GM19455 (cell line): ENCODE data around the gene GSN.

Experiments used
- ATAC-seq: cut with Tn5 transposase; IDR thresholded peaks from one replicate; pipeline ENCODE4 v1.9.1; 2021; ENCODE audit not compliant: unreplicated experiment

Gene GSN

DNA sequence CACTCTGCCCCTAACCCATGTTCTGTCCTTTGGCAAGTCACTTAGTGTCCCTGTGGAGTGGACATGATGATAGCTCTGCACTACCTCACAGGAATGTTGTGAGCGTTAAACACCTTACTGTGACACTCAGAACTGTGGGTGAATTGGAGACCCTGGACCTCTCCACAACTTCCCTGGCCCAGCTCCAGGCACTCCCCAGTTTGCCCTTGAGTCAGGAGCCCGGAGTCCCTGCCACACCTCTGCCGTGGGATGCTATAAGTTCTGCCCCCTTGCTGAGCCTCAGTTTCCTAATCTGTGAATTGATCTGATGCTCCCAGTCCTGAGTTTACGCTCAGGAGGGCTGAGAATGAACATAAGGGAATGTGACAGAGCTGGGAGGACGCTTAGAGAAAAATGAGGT, 34.4 kb downstream of the GSN start:
- ATAC-seq = no peak

DNA sequence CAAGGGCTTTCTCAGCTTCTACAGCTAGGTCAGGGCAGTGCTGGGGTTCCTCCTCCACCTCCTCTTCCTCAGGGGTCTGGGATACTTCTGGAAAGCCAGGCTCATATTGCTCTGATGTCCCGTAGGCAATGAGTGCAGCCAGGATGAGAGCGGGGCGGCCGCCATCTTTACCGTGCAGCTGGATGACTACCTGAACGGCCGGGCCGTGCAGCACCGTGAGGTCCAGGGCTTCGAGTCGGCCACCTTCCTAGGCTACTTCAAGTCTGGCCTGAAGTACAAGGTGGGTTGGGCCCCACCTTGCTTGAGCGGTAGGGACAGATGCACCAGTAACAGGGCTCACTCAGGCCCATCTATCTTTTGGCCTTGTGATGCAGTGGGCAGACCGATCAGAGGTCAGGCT, 34.8 kb downstream of the GSN start:
- no peak for ATAC-seq

DNA sequence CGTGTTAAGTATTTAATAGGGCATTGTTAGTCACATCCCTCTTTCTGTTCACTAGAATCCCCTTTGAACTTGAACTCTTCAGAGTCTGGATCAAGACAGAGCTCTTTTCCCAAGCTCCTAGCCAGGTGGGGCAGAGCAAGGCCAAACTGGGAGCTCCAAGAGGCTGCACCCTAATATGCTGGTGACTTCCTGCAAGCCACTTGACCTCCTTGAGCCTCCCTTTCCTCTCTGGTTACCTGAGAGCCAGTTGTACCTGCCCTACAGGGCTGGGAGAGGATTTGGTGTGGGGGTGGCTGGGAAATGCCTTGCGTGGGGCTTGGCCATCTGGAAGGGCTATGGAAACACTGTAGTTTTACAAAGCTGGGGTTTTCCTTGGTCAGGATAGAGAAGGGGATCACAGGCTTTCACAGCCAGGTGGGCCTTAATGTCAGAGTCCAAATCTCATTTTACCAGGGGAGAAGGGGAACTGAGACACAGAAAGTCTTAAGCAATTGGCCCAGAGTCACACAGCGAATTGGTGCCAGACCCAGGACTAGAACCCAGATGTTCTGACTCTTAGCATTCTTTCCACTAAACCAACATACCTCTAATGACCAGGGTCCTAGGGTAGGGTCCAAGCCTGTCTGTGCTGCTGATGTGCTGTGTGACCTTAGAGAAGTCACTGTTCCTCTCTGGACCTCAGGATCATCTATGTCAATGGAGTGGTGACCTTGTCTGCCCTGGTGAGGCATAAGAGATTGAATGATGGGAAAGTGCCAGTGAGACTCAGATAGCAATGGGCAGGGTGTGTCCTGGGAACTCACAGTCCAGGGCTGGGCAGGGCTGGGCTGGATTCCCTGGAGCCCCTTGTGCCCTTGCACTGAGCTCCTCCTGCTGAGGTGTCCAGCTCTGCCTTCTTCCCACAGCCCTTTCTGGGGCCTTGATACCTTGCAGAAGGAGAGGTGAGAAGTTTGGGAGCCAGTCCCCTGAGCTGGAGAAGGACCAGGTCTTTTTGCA, 35.8 kb downstream of the GSN start:
- no peak for ATAC-seq

DNA sequence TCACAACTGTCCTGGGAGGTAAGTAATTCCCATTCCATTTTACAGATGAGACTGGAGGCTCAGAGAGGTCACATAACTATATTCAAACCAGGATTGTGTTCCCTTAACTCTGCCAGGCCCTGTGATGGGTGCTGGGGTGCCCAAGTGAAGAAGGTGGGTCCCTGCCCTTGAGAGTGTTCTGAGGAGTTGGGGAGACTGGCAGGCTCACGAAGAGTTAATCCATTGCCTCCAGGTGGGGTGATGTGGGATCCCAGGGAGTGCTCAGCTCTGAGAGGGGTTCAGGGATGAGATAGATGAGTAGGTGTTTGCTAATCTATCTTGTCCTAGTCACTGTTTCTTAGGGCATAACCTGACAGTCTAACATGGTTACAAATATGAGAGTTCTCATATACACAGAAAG, 36.7 kb downstream of the GSN start:
- no peak for ATAC-seq

DNA sequence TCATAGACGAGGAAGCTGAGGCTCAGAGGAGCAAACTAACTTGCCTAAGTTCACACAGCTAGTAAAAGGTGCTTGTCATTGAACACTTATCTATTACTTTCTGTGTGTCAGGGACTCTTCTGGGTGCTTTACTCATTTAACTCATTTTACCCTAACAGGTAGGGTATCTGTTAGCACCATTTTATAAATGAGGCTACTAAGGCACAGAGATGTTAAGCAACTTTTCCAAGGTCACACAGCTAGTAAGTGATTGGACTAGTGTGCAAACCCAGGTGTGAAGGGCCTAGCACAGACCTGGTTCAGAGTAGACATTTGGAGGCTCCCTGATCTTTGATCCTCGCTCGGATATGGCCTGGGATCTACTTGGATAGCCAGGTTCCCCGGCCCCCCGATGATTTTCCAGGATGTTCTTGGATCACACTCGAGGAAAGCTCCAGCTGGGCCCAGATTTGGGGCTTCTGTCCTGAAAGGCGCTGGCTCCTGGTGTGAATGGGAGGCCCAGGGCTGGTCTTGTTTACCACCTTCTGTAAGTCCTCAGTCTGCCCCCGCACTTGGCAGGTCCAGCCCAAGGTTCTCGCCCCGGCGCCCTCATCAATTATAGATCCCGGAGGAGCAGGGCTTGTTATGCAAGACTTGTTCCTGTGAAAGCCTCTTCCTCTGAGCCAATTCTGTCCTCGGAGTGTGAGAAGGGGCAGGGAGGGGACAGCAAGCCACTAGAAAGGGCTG, 37.5 kb downstream of the GSN start:
- ATAC-seq = no peak

DNA sequence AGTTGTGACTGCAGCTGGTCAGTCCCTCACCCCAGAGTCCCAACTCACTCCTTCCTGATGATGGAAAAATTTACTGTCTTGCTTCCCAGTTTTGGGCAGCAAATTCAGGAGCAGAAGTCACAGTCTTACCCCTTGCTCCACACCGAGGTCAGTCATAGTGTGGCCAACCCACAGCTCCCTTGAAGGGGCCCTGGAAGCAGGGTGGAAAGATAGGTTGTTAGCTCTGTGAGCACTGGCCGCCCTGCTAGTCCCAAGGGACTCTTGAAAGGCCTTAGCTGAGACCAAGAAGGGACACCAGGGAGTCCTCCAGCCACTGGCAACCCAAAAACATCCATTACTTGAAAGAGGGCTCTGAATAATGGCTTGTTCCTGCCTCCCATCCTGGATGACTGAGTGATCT, 40.0 kb downstream of the GSN start:
- no peak for ATAC-seq

DNA sequence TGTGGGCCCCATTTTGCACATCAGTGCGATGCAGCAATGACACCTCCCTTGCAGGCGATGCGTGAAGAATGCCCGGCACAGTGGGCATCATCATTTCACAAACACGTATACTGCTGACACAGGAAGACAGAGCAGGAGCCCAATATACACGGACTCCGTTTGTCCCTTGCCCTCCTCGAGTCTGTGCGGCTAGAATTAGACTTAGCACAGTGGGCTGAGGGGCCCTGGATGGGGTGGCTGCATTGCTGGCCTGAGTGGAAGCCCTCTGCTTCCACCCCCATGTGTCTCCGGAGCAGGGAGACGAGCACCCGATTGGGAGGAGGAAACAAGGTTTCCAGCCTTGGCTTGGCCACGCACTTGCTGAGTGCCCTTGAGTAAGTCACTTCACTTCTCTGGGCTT, 40.8 kb downstream of the GSN start:
- ATAC-seq = no peak

DNA sequence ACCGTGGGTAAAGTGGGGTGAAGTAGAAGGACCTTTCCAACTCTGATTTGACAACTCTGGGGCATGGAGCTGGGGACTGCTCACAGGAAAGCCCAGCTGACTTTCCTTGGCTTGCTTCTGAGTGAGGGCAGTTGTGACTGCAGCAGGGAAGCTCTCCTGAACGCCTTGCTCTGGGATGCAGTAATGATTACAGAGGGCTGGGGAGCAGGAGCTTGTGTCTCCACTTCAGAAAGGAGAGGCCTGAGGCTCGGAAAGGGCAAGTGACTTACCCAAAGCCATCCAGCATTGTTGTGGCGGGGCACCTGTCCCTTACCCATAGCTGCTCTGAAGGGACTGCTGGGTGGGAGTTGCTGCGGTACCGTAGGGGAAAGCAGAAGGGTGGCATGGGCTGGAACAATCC, 41.2 kb downstream of the GSN start:
- no peak for ATAC-seq

DNA sequence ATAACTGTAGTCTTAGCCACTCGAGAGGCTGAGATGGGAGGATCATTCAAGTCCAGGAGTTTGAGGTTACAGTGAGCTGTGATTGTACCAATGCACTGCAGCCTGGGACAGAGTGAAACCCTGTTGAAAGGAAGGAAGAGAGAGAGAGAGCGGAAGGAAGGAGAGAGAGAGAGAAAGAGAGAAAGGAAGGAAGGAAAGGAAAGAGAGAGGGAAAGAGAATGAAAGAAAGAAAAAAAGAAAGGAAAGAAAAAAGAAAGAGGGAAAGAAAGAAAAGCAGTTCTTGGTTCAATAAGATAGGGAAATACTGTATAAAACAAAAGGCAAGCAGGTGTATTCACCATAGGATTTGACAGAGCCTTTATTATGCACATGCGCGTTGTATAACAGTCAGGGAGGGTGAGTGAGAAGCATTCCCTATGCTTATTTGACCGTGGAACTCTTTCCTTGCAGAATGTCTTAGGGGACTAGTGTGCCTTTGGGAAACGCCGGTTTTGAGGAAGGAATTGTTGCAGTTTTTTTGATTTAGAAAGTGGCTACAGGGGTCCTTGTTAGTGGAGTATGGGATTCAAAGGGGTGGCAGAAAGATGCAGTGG, 42.0 kb downstream of the GSN start:
- ATAC-seq = no peak

DNA sequence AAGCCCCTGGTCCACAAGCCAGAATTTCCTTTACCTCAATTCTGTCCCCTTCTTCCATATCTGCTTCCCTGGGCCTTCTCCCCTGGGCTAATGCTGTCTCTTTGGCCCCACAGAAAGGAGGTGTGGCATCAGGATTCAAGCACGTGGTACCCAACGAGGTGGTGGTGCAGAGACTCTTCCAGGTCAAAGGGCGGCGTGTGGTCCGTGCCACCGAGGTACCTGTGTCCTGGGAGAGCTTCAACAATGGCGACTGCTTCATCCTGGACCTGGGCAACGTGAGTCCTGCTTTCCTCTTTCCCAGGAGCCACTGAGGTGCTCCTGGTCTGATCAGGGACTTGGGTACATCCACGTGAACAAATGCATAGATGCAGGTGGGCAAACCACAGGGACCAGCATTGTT, 42.6 kb downstream of the GSN start:
- ATAC-seq = no peak

DNA sequence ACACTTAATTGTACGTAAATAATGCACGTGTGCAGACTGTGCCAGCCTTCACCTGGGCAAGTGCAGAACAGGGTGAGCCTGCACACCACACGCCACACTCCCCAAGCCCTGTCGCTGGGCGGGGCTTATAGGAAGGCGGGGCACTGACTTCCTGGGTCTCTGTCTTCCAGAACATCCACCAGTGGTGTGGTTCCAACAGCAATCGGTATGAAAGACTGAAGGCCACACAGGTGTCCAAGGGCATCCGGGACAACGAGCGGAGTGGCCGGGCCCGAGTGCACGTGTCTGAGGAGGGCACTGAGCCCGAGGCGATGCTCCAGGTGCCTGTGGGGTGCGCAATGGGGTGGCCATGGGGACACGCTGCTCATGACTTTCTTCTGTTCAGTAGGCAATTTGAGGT, 44.2 kb downstream of the GSN start:
- ATAC-seq = no peak

DNA sequence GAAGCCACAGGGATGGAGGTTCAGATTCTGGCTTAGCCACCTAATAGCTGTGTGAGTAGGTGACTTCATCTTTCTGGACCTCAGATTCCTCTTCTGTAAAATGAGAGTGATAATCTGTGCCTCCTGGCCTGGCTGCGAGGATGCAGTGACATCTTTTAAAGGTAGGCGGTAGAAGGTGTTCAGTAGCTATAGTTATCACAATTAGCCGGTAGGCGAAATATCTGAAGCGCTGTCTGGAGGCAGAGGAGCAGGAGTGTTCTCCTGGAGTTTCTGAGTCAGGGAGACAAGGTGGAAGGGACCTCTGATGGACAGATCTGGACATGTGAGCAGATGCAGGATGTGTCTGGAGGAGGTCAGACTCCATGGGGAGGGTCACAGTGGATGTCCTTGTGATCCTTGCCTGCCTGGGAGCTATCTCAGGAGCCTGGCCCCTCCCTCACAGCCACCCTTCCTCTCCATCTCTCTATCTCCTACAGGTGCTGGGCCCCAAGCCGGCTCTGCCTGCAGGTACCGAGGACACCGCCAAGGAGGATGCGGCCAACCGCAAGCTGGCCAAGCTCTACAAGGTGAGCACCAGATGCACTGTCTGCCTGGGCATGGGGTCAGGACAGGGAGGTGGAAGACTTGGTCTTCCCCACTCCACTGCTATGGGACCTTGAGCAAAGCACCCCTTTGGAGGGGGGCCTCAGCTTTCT, 45.6 kb downstream of the GSN start:
- no peak for ATAC-seq

DNA sequence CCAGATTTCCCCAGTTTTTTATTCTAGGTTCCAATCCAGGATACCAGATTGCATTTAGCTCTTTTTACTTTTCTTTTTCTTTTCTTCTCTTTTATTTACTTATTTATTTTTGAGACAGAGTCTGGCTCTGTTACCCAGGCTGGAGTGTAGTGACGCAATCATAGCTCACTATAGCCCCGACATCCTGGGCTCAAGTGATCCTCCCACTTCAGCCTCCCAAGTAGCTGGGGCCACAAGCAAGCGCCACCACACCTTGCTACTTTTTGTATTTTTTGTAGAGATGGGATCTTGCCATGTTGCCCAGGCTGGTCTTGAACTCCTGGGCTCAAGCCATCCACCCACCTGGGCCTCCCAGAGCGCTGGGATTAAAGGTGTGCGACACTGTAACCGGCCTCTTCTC, 48.4 kb downstream of the GSN start:
- no peak for ATAC-seq

DNA sequence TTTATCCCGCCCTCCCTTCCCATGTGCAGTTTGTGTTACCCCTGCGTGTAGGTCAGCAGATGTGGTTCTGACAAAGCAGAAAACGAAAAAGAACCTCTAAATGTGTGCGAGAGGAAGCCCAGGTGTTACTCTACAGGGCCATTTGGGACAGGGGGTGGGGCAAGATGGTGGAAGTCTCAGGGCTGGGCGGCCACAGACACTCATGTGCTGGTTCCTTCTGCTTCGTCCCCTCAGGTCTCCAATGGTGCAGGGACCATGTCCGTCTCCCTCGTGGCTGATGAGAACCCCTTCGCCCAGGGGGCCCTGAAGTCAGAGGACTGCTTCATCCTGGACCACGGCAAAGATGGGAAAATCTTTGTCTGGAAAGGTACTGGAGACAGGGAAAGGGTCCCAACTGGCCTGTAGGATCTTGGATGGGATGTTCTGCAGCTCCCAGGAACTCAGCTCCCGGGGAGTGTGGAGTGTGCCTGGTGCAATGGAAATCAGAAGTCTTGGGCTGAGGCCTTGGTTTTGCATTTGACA, 49.0 kb downstream of the GSN start:
- ATAC-seq = no peak

DNA sequence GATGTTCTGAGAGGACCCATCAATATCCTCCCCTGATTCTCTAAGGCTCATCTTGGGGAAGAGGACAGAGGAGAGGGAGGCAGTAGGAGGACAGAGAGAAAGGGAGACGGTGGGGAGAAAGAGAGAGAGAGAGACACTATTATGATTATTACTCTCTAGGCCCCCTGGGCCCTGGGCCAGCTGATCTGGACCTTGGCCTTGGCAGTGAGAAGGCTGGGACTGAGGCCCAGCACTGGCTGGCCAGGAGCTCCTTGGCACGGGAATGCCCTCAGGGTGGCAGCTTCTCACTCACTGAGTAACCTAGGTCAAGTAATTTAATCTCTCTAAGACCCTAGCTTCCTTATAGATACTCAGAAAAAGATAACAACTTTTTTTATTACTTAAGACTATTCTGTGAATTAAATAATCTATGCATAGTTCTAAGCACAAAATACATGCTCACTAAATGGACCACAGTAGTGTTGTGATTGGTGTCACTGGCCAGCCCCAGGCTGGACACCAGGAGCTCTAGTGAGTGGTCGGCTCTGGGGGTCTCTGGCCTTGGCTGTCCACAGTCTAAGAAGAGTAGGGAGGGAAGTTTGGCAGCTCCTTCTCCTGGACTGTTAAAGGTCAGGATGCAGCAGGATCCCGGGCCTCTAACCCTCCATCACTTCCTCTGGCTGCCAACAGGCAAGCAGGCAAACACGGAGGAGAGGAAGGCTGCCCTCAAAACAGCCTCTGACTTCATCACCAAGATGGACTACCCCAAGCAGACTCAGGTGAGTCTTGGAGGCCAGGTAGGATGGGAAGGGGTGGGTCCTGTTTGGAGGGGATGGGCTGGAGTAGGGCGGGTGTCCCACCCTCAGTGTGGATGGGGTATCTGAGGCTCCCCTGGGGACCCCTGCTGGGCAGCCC, 50.0 kb downstream of the GSN start:
- ATAC-seq = no peak

DNA sequence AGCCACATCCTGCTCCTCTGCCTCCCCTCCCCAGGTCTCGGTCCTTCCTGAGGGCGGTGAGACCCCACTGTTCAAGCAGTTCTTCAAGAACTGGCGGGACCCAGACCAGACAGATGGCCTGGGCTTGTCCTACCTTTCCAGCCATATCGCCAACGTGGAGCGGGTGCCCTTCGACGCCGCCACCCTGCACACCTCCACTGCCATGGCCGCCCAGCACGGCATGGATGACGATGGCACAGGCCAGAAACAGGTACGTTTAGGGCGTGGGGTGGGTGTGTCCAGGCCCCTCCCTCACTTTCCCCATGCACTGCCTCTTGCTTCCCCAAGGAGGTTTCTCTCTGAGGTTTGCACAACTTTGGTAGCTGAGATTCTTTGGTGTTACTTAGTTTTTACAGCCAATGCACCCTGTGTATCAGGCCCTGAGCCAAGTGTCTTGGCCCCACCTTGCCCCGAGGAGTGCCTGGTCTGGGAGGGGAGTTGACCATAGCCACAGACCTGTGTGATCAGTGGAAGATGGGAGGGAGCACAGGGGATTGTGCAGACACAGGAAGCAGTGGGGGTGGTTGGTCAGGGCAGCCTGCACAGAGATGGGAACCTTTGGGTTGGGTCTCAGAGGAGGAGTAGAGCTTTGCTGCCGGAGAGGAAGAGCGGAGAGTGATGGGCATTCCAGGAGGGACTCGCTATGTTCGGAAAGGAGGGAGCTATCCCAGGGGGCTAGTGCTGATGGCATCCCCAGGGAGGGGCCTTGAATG, 50.8 kb downstream of the GSN start:
- no peak for ATAC-seq

DNA sequence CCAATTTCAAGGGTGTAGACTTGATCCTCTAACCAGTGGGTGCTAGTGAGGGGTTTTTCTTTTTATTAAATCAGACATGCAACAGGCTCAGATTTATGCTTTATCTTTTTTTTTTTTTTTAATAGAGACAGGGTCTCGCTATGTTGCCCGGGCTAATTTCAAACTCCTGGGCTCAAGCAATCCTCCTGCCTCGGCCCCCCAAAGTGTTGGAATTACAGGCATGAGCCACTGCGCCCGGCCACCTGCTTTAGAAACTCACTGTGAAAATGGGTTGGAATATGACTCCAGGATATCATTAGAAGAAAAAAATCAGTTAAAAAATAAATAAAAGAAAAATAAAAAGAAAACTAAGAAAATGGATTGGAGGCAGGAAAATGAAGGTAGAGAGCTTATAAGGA, 51.4 kb downstream of the GSN start:
- ATAC-seq = no peak

DNA sequence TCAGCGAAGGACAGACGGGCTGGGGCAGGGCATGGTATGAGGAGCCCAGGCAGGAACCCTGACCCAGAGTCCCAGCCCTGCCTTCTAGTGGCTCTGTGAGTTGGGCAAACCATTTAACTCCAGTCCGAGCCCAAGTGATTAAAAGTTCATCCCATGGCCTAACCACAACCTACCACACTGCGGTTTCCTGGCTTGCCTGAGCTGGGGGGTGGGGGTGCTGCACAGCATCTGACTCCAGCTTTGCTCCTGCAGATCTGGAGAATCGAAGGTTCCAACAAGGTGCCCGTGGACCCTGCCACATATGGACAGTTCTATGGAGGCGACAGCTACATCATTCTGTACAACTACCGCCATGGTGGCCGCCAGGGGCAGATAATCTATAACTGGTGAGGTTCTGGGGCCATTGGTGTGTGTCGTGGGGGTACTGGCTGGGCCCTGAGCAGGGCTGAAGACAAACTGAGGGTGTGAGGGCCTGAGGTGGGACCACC, 53.1 kb downstream of the GSN start:
- ATAC-seq = no peak

DNA sequence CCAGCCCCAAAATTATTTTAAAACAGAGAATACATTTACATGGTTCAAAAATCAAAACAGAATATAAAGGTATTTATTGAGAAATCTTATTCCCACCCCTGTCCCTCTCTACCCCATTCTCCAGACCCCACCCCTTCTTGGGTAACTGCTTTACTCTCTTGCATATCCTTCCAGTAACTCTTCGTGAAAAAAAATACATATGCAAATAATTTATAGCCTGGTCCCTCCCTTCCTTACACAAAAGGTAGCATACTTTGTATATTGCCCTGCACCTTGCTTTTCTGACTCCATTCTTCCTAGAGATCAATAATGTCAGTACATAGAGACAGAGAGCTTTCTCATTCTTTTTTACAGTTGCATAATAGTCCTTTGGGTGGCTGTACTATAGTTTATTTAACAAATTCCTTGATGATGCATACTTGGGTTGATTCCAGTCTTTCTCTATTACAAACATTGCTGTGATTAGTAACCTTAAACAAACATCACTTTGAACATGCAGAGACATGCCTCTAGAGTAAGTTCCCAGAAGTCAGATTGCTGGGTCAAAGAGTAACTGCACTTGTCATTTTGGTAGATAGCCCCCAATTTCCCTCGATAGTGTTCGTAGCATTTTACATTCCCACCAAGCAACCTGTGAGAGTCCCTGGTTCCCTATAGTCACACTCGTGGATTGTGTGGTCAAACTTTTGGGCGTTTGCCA, 54.2 kb downstream of the GSN start:
- ATAC-seq = no peak
